NT2/D1 (cell line): Measurements from ENCODE around the gene TPH1.

ENCODE experiments used
- SUZ12 ChIP-seq: IDR thresholded peaks from 2 replicates; pipeline ENCODE4 v1.6.1; 2011; ENCODE audit not compliant: insufficient read length, insufficient read depth; ENCODE audit errors: extremely low read depth
- ZNF274 ChIP-seq: IDR thresholded peaks from 2 replicates; pipeline ENCODE4 v1.6.1; 2011; ENCODE audit warnings: mild to moderate bottlenecking, low read depth, low read length

DNA sequence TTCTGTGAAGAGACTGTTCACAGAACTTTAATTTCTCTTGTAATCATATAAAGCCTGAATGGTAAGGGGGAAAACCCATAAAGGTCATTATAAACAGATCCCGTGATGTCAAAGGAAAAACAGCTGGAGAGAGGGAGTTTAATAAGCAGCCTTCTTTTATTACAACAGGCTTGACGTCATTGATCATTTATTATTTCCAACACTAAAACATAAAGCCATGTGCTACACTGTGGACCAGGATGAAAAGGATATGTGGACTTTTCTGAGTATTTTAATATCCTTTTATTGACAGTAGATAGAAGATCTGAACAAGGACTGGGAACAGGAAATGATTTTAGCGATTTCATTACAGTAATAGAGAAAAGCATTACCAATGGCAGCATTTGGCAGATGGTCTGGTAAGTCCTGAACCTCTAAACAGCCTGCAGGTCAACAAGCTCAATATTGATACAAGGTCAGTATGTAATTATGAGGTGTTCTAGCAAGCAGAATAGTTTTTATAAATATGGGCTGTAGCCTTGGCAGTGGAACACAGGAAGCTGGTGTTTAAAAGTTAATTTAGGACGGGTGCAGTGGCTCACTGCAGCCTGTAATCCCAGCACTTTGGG, 25.1 kb upstream of the TPH1 start:
- TF ChIP-seq SUZ12 (no peak), ZNF274 (no peak)
